ENCODE data around the gene EYA3. TPM values are rescaled to one million over a fixed set of nuclear protein-coding genes. Genes with fewer than 3 reads are reported as not detected.

EYA3 gene, protein sequence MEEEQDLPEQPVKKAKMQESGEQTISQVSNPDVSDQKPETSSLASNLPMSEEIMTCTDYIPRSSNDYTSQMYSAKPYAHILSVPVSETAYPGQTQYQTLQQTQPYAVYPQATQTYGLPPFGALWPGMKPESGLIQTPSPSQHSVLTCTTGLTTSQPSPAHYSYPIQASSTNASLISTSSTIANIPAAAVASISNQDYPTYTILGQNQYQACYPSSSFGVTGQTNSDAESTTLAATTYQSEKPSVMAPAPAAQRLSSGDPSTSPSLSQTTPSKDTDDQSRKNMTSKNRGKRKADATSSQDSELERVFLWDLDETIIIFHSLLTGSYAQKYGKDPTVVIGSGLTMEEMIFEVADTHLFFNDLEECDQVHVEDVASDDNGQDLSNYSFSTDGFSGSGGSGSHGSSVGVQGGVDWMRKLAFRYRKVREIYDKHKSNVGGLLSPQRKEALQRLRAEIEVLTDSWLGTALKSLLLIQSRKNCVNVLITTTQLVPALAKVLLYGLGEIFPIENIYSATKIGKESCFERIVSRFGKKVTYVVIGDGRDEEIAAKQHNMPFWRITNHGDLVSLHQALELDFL
- 28.1 and 32.0 TPM in 2 replicates for total RNA-seq

DNA sequence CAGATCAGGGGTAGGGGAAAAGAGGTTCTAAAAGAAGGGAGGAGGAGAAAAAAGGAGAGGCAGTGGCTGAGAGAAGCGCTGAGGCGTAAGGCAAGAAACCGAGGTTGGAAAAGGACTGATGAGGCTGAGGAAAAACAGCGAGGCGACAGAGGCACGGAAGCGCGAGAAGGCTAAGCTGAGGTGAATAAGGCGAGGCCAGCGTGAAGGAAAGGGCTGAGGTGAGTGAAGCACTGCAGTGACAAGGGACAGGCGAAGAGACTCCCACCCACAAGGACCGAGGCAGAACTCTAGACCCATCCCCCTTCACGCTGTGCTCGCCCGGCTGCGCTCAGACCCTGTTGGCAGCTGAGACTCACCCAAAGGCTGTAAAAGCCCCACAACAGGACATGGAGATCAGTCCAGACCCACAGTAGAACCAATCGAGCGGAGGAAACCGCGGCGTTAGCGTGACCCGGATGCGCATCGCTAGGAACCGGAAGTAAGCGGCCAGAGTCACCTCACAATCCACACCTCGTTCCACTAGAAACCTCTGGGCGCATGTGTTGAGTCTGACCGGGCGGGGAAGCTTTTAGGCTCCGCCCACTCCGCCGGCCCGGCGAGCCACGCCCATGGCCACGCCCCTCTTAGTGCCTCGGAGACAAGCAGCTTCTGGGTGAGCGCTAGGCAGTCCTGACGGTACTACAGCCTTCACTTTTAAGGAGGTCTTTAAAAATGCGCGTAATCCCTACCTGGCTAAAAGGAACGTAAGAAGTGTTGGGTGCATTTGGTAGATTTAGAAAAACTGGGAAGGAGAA, at the start of gene EYA3:
EYA3 (minus strand) TSS at position 443 of the 794 bp plus-strand sequence. CDS start 30,584 bp downstream, outside the sequence.
- intact Hi-C loops (cut with micrococcal nuclease): loop anchor here (1.0 to 5.0 kb wide), 4 partner anchors 158 to 241 kb away; partner anchors contain the start of genes MED18 and THEMIS2

DNA sequence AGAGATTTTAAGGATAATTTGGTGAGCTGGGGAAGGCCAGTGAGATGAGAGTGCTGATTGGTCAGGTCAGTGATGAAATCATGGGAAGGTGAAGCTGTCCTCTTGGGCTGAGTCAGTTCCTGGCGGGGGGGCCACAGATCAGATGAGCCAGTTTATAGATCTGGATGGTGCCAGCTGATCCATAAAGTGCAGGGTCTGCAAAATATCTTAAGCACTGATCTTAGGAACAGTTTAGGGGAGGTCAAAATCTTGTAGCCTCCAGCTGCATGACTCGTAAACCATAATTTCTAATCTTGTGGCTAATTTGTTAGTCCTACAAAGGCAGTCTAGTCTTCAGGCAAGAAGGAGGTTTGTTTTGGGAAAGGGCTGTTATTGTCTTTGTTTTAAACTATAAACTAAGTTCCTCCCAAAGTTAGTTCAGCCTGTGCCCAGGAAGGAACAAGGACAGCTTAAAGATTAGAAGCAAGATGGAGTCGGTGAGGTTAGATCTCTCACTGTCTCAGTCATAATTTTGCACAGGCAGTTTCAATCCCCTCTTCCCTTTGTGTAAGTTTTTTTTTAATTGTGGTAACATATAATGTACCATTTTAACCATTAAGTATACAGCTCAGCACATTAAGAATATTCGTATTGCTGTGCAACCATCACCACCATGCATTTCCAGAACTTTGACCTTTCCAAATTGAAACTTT, 48.7 kb upstream of the EYA3 start:
- intact Hi-C loops (cut with micrococcal nuclease): no loop called here

DNA sequence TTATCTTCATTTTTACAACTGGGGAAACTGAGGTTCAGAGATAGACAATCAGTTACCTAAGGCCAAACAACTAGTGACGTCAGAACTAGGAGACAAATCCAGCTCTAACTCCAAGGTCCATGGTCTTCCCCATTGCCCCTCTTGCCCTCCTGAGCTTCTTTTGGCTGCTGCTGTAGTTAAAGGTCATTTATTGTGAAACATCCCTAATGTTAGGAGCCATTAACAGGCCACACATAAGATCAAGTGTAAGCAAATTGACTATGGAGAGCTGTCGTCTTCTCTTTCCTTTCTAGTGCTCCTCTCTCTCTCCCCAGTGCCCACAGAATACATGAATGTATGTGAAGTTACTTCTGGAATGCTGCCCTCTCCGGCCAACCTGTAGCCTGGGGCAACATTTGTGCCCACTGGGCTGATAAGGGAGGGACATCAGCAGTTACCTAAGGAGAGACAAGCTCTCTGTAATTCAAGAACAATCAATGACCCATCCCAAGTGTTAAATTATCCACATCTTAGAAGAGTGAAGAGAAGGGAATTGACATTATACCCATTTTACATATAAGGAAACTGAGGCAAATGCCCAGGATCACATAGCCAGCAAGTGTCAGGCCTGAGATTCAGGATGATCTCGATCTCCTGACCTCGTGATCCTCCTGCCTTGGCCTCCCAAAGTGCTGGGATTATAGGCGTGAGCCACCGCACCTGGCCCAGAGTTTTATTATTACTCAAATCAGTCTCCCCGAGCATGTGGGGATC, 47.9 kb upstream of the EYA3 start:
- intact Hi-C loops (cut with micrococcal nuclease): no loop called here

DNA sequence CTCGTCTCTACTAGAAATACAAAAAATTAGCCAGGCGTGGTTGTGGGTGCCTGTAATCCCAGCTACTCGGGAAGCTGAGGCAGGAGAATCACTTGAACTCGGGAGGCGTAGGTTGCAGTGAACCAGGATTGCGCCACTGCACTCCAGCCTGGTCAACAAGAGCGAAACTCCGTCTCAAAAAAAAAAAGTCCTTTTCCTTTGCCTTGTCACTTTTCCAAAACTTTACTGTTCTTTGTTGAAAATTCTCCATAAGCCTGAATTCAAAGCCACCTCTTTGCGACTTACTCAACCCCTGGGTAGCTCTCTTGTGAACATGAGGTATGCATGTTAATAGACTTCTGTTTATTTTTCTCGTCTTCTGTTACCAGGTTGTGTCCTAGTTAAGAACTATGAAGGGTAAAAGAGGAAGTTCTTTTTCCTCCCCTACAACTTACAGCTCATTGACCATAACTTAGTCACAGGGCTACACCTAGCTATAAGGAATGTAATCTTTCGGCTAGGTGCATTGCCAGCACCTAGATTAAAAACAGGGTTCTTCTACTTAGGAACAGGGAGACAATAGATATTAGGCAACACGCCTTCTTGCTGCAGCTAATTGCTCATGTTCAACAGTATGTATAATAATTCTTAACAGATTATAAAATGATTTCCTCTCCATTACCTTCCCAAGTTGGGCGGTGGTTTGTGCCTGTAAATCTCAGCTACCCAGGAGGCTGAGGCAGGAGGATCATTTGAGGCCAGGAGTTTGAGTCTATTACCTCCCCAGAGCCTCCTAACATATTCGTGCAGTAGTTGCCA, 47.2 kb upstream of the EYA3 start:
- intact Hi-C loops (cut with micrococcal nuclease): no loop called here

DNA sequence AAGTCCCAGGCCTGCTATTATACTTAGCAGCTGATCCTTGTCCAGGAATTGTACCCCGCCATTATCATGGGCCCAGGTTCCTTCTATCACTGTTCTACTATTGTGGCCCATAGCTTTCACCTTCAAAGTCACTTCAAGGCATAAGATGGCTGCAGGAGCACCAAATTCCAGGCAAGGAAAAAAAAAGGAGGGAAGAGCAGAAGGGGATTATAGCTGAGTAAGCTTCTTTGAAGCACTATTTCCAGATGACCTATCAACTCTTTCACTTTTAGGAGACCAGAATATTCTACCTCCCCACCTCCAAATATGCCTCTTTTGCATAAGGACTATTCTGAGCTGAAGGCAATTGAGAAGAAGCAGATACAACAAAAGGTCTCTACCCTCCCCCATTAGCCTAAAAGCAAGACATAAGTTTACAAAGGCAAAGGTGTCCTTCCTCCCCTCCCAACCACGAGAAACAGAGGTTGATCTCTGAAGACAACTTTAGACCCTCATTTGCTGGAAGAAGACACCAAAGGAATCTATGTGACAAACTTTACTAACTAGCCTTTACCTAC, 46.3 kb upstream of the EYA3 start:
- intact Hi-C loops (cut with micrococcal nuclease): no loop called here

DNA sequence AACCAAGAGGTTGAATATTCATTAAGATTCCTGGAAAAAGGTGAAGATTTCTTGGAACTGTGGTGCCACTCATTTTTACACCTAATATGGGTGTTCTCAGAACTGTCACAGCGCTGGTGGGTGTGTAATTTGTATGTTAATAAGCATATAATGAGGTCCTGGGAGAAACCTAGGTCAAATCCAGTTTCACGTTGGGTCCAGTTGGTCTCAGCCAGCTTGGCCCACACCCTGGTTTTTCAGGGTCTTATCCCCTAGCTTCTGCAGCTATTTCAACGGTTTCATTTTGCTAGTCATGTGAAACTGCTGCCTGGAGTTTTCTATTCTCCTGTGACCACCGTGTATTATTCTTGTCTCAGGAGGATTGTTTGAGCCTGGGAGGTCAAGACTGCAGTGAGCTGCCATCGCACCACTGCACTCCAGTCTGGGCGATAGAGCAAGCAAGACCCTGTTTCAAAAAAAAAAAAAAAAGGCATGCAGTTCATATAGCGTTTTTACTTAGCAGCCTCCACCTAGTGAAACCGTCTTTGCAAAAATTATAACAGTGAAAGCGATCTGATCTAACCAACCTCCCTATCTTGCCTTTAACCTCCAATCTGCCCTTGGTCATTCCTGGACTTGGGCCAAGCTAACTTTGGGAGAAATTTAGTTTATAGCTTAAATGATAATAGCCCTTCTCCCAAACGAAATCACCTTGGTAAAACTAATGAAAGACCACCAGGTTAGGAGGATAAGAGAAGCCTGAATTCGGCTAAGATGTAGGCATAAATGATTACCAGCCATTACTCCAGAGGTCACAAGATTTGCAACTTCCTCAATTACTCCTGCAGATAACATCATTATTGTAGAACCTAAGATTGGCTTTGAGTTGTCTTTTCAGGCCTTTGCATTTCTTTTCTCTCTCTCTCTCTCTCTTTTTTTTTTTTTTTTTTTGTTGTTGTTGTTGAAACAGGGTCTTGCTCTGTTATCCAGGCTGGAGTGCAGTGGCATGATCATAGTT, 44.1 kb upstream of the EYA3 start:
- intact Hi-C loops (cut with micrococcal nuclease): no loop called here

DNA sequence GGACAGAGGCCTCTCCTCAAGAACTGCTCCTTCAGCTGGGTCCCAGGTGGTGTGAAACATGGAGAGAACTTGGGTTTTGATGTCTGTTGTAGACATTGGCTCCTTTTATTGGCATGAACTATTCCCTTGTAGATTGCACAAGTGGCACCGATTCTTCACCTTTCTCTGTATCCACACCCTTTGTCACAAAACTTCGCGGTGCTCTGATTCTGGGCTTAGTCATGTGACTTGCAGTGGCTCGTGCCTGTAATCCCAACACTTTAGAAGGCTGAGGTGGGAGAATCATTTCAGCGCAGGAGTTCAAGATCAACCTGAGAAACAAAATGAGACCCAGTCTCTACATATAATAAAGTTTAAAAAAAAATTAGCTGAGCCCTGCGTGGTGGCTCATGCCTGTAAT, 42.5 kb upstream of the EYA3 start:
- intact Hi-C loops (cut with micrococcal nuclease): no loop called here

DNA sequence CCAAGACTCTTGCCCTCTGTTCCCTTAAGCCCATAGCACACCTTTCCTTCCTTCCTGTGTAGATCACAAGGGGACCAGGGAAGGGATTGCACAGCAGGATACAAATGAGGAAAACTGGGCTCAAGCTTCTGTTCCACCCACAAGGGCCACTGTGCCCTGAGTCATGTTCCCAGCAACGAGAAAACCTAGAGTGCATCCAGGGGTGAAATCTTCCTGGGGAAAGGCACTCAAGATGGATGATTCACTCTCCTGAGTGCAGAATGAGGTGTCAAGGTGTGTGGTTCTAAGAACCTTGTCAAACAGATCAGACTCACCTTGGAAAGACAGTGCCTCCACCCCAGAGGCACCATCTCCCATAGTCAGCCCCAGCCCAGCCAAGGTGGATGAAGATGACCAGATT, 40.7 kb upstream of the EYA3 start:
- intact Hi-C loops (cut with micrococcal nuclease): no loop called here

DNA sequence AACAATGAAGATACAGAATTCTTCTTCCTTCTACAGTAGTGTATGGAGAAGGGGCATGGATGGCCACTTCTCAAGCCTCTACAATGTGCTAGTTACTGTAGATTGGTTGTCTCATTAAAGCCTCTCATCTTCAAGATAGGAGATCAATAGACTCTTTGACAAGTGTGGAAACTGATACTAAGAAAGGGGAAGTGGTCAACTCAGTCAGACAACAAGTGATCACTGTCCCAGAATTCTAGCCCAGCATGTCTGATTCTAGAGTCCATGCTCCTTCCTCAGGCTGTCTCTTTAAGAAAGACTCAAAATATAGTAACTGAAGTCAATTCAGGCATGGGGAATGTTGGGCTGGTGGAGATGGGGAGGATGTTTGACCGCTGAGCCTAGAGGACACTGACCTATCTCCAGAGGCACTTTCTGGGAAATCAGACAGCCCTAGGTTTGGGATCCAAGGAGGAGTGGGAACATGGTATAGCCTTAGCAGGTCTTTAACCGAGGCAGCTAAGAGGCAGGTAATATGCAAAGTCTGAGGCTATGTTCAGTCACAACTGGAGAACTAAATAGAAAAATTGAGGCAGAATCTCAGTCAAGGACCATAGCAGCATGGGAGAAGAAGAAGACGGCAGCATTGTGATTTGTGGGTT, 39.3 kb upstream of the EYA3 start:
- intact Hi-C loops (cut with micrococcal nuclease): no loop called here

DNA sequence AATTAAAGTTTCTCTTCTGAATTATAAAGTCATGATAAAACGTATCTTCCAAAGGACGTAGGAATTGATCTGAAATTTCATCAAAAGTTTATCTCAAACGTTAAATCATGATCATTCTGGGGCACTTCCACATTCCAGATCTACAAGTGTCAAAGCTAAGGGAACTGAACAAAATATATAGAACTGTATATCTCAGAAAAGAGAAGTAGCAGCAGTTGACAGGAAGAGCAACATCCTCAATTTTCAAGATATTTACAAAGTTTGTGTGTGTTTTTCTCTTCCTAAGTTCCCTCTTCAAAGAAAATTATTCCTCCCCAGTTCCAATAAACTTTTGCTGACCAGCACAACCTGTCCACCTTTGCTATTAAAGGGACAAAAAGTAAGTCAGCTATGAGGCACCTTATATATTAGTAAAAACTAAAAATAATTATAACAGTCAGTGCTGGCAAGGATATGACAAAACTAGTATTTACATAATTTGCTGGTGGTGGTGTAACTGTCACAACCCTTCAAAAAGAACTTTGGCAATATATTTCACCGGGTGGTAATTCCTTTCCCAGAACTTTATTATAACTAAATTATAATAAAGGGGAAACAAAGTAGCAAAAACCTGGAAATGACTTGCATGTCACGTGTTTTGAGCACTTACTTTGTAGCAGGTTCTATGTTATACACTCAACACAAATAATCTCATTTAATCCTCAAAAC, 38.5 kb upstream of the EYA3 start:
- intact Hi-C loops (cut with micrococcal nuclease): no loop called here

DNA sequence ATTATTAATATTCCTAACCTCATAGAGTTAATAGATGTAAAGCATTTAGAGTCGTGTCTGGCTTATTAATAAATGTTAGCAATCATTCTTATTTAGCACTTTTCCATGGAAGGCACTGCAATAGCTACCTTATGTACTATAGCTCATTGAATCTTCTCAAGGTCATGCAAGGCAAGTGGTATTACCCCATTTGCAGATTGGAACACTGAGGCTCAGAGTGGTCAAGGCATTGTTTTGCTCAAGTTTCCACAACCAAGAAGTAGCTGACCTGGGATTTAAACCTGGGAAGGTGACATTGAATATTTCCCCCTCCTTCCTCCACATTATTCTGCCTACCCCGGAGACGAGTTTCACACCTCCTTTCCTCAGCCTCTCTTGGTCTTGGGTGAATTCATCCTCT, 37.8 kb upstream of the EYA3 start:
- intact Hi-C loops (cut with micrococcal nuclease): no loop called here

DNA sequence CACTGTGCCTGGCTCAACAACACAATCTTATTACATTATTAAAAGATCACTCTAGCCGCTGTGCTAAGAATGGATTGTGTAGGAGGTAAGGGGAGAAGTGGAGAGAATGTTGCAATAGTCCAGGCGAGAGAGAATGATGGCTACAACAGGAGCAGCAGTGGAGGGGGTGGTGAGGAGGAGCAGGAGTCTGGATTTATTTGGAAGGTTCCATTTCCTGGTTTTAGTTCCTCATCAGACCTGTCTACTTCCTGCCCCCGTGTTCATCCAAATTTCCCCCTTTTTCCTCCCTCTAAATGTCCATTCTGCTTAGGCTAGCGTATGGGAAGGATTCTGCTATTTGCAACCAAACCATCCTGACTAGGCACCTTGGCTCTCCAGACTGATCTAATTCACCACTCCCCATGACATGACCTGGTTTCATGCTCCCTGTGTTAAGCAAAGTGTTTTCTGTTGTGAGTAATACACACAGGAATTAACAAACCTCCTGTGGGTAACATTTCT, 35.1 kb upstream of the EYA3 start:
- intact Hi-C loops (cut with micrococcal nuclease): no loop called here

DNA sequence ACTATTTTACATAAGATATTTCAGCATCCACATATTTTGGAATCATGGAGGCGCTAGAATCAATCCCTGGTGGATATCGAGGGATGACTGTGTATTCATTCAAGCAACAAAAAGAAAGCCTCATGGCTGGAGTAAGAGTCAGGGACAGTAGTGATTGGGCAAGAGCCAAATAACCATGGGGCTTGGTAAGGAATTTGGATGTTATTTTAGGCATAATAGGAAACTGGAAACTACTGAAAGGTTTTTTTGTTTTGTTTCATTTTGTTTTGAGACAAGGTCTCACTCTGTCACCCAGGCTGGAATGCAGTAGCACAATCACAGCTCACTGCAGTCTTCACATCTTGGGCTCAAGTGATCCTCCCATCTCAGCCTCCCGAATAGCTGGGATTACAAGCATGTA, 33.8 kb upstream of the EYA3 start:
- intact Hi-C loops (cut with micrococcal nuclease): no loop called here

DNA sequence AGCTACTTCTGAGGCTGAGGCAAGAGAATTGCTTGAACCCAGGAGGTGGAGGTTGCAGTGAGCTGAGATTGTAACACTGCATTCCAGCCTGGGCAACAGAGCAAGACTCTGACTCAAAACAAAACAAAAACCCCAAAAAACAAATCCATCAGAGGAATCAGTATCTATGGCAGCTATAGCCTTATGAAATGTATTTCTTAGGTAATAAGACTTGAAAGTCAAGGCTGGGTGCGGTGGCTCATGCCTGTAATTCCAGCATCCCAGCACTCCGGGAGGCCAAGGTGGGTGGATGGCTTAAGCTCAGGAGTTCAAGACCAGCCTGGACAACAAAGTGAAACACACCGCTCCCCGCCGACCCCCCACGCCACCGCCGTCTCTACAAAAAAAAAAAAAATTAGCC, 31.1 kb upstream of the EYA3 start:
- intact Hi-C loops (cut with micrococcal nuclease): no loop called here

DNA sequence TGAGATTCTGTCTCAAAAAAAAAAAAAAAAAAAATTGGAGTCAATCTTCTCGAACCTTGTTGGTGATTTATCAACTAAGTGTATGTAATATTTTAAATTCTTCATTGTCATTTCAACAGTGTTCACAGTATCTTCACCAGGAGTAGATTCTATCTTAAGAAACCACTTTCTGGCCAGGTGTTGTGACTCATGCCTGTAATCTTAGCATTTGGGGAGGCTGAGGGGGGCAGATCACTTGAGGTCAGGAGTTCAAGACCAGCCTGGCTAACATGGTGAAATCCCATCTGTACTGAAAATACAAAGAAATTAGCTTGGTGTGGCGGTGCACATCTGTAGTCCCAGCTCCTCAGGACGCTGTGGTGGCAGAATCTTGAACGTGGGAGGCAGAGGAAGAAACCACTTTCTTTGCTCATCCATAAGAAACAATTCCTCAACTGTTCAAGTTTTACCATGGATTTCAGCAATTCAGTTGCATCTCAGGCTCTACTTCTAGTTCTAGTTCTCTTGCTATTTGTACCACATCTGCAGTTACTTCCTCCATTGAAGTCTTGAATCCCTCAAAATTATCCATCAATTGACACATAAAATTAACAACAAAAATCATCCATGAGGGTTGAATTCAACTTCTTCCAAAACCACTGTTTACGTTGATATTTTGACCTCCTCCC, 30.4 kb upstream of the EYA3 start:
- intact Hi-C loops (cut with micrococcal nuclease): no loop called here

DNA sequence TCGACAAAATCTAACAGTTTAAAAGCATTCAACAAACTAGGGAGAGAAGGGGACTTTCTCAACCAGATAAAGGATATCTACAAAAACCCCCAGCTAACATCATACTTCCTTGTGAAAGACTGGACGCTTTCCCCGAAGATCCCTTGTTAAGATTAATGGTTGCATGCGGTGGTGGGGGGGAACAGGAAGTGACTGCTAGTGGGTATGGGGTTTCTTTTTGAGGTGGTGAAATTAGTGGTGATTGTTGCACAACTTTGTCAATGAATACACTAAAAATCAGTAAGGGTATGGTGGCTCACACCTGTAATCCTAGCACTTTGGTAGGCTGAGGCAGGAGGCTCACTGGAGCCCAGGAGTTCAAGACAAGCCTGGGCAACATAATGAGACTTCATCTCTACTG, 26.9 kb upstream of the EYA3 start:
- intact Hi-C loops (cut with micrococcal nuclease): no loop called here

DNA sequence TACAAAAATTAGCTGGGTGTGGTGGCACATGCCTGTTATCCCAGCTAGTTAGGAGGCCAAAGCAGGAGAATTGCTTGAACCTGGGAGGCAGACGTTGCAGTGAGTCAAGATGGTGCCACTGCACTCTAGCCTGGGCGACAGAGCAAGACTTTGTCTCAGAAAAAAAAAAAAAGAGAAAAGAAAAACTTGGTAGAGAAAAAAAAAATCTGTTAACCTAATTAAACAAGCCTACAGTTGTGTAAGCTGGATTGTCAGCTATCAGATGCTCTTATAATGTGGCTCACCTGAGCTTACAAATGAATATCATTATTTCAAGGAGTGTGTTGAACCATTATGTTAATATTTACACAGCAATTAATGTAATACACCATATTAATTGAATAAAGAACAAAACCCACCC, 26.4 kb upstream of the EYA3 start:
- intact Hi-C loops (cut with micrococcal nuclease): no loop called here
